ENCODE data around the gene COL20A1. TPM values are rescaled to one million over a fixed set of nuclear protein-coding genes. Genes with fewer than 3 reads are reported as not detected.

Gene COL20A1
- total RNA-seq, 4 donors from 2014 or later: 0.20 to 0.44 TPM; not detected in 2

DNA sequence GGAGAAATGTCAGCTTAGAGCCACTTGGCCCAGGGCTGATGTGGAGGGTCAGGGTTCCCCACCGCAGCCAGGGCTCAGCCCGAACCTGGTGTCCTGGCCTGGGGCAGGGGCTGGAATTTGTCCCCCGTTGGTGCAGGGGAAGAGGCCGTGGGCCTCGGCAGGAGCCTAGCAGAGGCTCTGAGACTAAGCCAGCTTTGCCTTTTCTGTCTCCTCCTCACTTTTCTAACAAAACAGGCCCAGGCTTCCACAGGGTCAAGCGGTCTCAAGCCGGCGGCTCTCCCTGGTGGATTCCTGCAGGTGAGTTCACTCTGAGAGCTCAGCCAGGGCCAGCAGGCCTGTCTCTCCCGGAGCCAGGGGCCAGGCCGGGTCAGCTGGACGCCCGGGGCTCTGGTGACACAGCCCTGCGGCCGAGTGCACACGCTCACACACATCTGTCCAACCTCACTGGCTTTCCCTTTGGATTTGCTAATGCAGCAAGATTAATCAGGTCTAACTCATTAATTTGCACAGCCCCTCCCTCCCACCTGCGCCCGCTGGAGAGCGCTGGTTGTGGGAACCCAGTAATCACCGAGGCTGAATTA is 71.1 kb downstream of the COL20A1 start:
- Histone ChIP-seq H3K4me1 (peaks cover 0 to 12% (median 3%) of the 10 kb centered on the region in 4 donors), H3K9me3 (no peaks in the 10 kb centered on the region), H3K27ac (no peak overlapping the region), H3K27me3 (peaks cover 2 to 92% of the 10 kb centered on the region in 2 donors), H3K36me3 (no peaks in the 10 kb centered on the region), H3K4me3 (no peak overlapping the region)
- TF ChIP-seq, protein P1, sequence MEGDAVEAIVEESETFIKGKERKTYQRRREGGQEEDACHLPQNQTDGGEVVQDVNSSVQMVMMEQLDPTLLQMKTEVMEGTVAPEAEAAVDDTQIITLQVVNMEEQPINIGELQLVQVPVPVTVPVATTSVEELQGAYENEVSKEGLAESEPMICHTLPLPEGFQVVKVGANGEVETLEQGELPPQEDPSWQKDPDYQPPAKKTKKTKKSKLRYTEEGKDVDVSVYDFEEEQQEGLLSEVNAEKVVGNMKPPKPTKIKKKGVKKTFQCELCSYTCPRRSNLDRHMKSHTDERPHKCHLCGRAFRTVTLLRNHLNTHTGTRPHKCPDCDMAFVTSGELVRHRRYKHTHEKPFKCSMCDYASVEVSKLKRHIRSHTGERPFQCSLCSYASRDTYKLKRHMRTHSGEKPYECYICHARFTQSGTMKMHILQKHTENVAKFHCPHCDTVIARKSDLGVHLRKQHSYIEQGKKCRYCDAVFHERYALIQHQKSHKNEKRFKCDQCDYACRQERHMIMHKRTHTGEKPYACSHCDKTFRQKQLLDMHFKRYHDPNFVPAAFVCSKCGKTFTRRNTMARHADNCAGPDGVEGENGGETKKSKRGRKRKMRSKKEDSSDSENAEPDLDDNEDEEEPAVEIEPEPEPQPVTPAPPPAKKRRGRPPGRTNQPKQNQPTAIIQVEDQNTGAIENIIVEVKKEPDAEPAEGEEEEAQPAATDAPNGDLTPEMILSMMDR (IDR thresholded peaks at IDR 0.05): no peak
- TF ChIP-seq POLR2A (IDR thresholded peaks at IDR 0.05): no peak
- no peak for TF ChIP-seq EP300 (IDR thresholded peaks at IDR 0.05)
- WGBS, 2 donors: 67 to 74% methylated on average over 17 to 19 of the region's 19 CpGs
- DNase-seq (ENCODE audit: low spot score in 2 of 2): no peak

DNA sequence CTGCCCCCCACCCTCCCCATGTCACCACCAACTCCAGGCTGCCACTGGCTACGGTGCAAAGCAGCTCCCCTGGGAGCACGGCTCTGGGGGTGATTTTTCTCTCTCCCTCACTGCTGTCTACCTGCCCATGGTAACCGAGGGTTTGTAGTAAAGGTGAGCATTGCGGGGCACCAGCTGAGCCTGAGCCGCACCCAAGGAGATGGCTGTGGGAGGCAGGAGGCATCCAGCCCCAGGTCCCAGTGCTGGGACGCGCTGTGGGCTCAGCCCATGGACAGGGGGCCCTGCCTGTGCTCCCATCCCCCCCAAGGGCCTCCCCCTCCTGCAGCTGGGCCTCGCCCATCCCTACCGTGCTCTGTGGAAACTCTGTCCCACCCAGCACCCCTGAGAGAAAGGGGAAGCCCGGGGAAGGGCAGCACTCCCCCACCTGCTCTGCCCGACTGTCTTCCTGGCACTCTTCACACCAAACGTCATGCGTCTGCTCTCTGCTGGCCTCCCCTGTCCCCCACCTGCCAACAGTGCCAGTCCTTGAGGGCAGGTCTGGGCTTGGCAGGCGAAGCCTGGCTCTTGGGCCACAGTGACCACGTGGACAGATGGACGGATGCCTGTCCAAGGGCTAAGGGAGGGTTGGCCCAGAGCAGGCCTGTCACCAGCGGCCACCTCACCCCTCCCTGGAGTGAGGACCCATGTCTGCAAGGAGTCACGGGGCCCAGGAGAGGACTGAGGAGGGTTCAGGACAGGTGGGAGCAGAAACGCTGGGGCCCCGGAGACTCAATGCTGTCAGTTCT is 72.0 kb downstream of the COL20A1 start:
- Histone ChIP-seq H3K4me1 (peaks cover 0 to 11% (median 3%) of the 10 kb centered on the region in 4 donors), H3K27me3 (peaks cover 2 to 84% of the 10 kb centered on the region in 2 donors), H3K27ac (no peak overlapping the region), H3K9me3 (no peaks in the 10 kb centered on the region), H3K36me3 (no peaks in the 10 kb centered on the region), H3K4me3 (no peak overlapping the region)
- TF ChIP-seq, protein P1 (IDR thresholded peaks at IDR 0.05): no peak
- TF ChIP-seq EP300 (IDR thresholded peaks at IDR 0.05): no peak
- no peak for DNase-seq (ENCODE audit: low spot score in 2 of 2)
- WGBS, 2 donors: 77 to 89% methylated on average over 13 to 18 of the region's 20 CpGs

DNA sequence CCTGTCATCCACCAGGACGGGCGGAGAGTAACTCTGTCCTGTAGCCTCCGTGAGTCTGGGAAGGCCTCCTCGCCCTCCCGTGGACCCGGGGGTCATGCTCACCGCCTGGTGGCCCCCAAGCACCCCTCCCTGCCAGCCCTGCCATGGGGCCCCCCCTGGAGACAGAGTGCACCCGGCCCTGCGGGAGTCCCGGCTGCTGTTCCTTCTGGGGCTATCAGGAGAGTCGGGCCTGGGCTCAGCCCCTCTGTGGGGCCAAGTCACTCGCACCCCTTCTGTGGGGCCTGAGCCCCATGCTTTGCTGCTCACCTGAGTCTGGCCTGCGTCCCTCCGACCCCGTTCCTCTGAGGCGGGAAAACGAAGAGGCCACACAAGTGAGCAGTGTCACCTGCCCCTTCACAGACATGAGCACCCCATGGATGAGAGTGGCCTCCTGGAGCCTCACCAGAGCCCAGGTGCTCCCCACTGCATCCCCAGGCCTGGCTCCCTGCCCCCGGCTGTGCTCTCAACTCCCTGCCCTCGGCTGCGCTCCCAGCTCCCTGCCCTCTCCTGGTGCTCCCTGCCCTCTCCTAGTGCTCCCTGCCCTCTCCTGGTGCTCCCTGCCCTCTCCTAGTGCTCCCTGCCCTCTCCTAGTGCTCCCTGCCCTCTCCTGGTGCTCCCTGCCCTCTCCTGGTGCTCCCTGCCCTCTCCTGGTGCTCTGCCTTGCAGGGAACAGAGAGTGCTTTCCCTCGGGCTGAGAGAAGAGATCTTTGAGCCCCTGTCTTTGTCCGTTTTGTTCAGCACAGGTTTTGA is 72.8 kb downstream of the COL20A1 start:
- Histone ChIP-seq H3K4me1 (peaks cover 0 to 3% (median 1%) of the 10 kb centered on the region in 4 donors), H3K9me3 (no peaks in the 10 kb centered on the region), H3K27me3 (peaks cover 2 to 84% of the 10 kb centered on the region in 2 donors), H3K4me3 (no peak overlapping the region), H3K36me3 (no peaks in the 10 kb centered on the region), H3K27ac (no peak overlapping the region)
- no peak for DNase-seq (ENCODE audit: low spot score in 2 of 2)
- 76 to 82% methylated on average over 17 to 20 of the region's 22 CpGs for WGBS, 2 donors
- TF ChIP-seq, protein P1 (IDR thresholded peaks at IDR 0.05): no peak
- TF ChIP-seq EP300 (IDR thresholded peaks at IDR 0.05) (no peak), POLR2A (IDR thresholded peaks at IDR 0.05) (no peak)

DNA sequence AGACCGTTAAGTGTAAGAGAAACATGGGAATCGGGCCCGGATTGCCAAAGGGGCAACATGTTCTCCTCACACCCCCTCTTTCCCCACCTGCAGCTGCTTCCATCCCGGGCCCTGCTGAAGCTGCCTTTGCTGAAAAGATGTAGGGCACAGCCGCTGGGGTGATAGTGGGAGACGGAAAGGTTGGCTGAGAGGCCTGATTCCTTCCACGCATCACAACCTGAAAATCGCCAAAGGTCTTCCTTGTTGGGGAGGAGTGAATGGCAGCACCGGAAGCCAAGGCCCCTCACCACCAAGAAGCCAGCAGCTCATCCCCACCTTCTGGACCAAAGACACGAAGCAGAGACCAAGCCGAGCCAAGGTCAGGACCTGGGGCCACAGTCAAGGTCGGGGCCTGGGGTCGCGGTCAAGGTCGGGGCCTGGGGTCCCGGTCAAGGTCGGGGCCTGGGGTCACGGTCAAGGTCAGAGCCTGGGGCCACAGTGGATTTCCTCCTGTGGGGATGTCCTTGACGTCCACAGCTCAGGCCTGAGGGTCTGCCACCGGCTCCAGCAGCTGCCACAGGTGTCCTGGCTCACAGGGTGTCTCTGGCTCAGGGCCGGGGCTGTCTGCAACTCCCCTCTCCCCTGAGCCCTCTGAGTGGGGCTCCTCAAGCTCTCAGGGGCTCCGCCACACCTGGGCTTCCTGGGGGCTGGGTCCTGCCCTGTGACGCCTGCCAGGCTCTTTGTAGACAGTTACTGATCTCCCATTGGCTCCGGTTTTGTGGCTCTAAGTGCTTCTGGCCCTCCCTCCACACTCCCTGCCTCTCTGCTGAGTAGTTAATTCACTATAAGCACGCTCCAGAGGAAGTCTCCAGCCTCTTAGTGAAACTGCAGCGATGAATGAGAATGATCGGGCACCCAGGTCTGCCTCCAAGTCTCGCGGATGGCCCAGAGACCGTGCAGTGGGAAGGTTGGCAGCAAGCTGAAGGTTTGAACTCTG is 73.7 kb downstream of the COL20A1 start:
- no peaks in the 10 kb centered on the region for H3K9me3 ChIP-seq
- H3K4me3 ChIP-seq: no peak overlapping the region
- 67 to 74% methylated on average over 20 to 29 of the region's 30 CpGs for WGBS, 2 donors
- H3K36me3 ChIP-seq: no peaks in the 10 kb centered on the region
- H3K27me3 ChIP-seq: peaks cover 0 to 86% of the 10 kb centered on the region in 2 donors
- no peaks in the 10 kb centered on the region for H3K4me1 ChIP-seq
- H3K27ac ChIP-seq: no peak overlapping the region
- DNase-seq (ENCODE audit: low spot score in 2 of 2): no peak
- TF ChIP-seq EP300 (IDR thresholded peaks at IDR 0.05) (no peak), POLR2A (IDR thresholded peaks at IDR 0.05) (no peak)
- TF ChIP-seq, protein P1 (IDR thresholded peaks at IDR 0.05): no peak

All from tibial nerve (tissue), 4 donors.